HepG2 (cell line): ENCODE results near the gene SAE1. TPM values are rescaled to one million over a fixed set of nuclear protein-coding genes. Genes with fewer than 3 reads are reported as not detected.

Source experiments
- ATF4 ChIP-seq, 2 experiments: fragments of 450-650 bp in 1 of 2; sonication (generic) in 1 of 2; formaldehyde crosslinking; IDR thresholded peaks; 2 replicates each; pipeline versions ENCODE4 v1.5.0 to v1.8.0; 2020 to 2022; ENCODE audit warnings: mild to moderate bottlenecking in 1 of 2, missing genetic modification reagents in 1 of 2
- CEBPG ChIP-seq: IDR thresholded peaks from 2 replicates; pipeline ENCODE4 v1.6.1; 2016
- ELF1 ChIP-seq: sonication (generic); formaldehyde crosslinking; IDR thresholded peaks from 2 replicates; pipeline ENCODE4 v1.4.0; 2020; ENCODE audit warnings: missing genetic modification reagents
- FOSL2 ChIP-seq: sonication (generic); formaldehyde crosslinking; IDR thresholded peaks from 2 replicates; pipeline ENCODE4 v1.4.0; 2020; ENCODE audit warnings: missing genetic modification reagents
- MIXL1 ChIP-seq: IDR thresholded peaks from 2 replicates; pipeline ENCODE4 v1.6.1; 2016
- SRSF4 ChIP-seq: fragments of 200-400 bp; formaldehyde crosslinking; IDR thresholded peaks from one replicate; pipeline ENCODE4 v1.6.1; 2018; ENCODE audit warnings: mild to moderate bottlenecking, low read depth, low read length, moderate library complexity; ENCODE audit not compliant: poor library complexity, severe bottlenecking
- TEF ChIP-seq: sonication (generic); formaldehyde crosslinking; IDR thresholded peaks from 2 replicates; pipeline ENCODE4 v1.5.0; 2020; ENCODE audit warnings: missing genetic modification reagents
- ZMYM3 ChIP-seq: sonication (generic); formaldehyde crosslinking; IDR thresholded peaks from 2 replicates; pipeline ENCODE4 v1.5.1; 2020; ENCODE audit warnings: mild to moderate bottlenecking, missing genetic modification reagents
- ZNF292 ChIP-seq: sonication (generic); formaldehyde crosslinking; IDR thresholded peaks from 2 replicates; pipeline ENCODE4 v1.8.1; 2022; ENCODE audit warnings: mild to moderate bottlenecking, low read depth, missing genetic modification reagents, borderline replicate concordance
- ZNF614 ChIP-seq: IDR thresholded peaks from 2 replicates; pipeline ENCODE4 v1.6.1; 2018; ENCODE audit warnings: missing biosample characterization, missing genetic modification reagents, inconsistent platforms, borderline replicate concordance
- ZNF652 ChIP-seq: IDR thresholded peaks from 2 replicates; pipeline ENCODE4 v1.6.1; 2016; ENCODE audit warnings: low read depth, borderline replicate concordance
- ZNF678 ChIP-seq: sonication (generic); formaldehyde crosslinking; IDR thresholded peaks from 2 replicates; pipeline ENCODE4 v1.4.0; 2020; ENCODE audit warnings: mild to moderate bottlenecking, missing genetic modification reagents
- ZNF777 ChIP-seq: sonication (generic); formaldehyde crosslinking; IDR thresholded peaks from 2 replicates; pipeline ENCODE4 v1.4.0; 2020; ENCODE audit warnings: missing genetic modification reagents
- polyA plus RNA-seq, 8 experiments: library from polyadenylated mRNA; depleted of rRNA in 3 of 8; stranded (reverse) in 7 of 8; unstranded in 1 of 8; fragments of >200 nt; fragmentation: Illumina TruSeq in 4 of 8; extraction: Trizol in 4 of 8; gene quantifications; 2 replicates each; pipeline versions ENCODE4 v1.2.1 to v1.2.3, GENCODE V29; 2011 to 2016; ENCODE audit warnings: low read depth in 4 of 8, missing spikeins in 1 of 8, mixed read lengths in 1 of 8; ENCODE audit not compliant: insufficient read depth in 1 of 8
- total RNA-seq, 5 experiments: library from RNA; depleted of rRNA; stranded (reverse); fragments of >200 nt; fragmentation: Illumina TruSeq; extraction: Trizol; gene quantifications; 2 replicates each; pipeline ENCODE4 v1.2.3, GENCODE V29; 2016; ENCODE audit warnings: low read depth in 1 of 5
- TF ChIP-seq, protein P1 (sequence below): IDR thresholded peaks from 2 replicates; pipeline ENCODE4 v1.6.1; 2012; ENCODE audit warnings: low read depth, low read length, improper control_type of control experiment
- TF ChIP-seq, protein P2 (sequence below): sonication (generic); formaldehyde crosslinking; IDR thresholded peaks from 2 replicates; pipeline ENCODE4 v1.4.0; 2020; ENCODE audit warnings: missing genetic modification reagents
- TF ChIP-seq, protein P3 (sequence below): sonication (generic); formaldehyde crosslinking; IDR thresholded peaks from 2 replicates; pipeline ENCODE4 v1.4.0; 2020; ENCODE audit warnings: missing genetic modification reagents
- TF ChIP-seq, protein P4 (sequence below): sonication (generic); formaldehyde crosslinking; IDR thresholded peaks from 2 replicates; pipeline ENCODE4 v1.5.1; 2020; ENCODE audit warnings: mild to moderate bottlenecking, moderate library complexity, missing genetic modification reagents
- TF ChIP-seq, protein P5 (sequence below): sonication (generic); formaldehyde crosslinking; IDR thresholded peaks from 2 replicates; pipeline ENCODE4 v1.5.0; 2020; ENCODE audit warnings: mild to moderate bottlenecking, missing genetic modification reagents, moderate library complexity

The SAE1 gene
- total and polyA plus RNA-seq, 2 of the 13 experiments (the other 11 are each of a cell fraction or from before 2014, with no cell fraction given) = 87.6 to 197 TPM

DNA sequence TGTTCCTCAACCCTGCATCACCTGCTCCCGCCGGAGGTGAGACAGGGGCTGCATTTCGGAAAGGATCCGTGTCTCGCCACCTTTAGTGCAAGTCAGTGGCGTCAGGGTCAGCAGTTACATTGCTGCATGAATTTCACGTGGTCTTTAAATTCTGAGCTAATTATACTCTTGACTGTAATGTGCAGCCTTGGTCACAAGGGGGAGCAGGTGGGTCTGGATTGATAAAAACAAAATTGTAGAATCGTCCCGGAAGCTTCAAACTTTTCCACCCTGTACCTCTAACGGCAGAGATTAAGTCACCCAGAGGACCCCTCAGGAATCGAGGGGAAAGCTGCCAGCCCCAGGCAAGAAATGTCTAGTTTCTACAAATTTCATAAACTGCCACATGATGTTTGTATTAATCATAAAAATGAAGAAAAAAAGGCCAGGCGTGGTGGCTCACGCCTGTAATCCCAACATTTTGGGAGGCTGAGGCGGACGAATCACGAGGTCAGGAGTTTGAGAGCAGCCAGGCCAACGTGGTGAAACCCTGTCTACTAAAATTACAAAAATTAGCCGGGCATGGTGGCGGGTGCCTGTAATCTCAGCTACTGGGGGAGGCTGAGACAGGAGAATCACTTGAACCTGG, 80.2 kb downstream of the SAE1 start (continued):
- TF ChIP-seq TEF (CRISPR knock-in tag) = no peak
- TF ChIP-seq, protein P1, sequence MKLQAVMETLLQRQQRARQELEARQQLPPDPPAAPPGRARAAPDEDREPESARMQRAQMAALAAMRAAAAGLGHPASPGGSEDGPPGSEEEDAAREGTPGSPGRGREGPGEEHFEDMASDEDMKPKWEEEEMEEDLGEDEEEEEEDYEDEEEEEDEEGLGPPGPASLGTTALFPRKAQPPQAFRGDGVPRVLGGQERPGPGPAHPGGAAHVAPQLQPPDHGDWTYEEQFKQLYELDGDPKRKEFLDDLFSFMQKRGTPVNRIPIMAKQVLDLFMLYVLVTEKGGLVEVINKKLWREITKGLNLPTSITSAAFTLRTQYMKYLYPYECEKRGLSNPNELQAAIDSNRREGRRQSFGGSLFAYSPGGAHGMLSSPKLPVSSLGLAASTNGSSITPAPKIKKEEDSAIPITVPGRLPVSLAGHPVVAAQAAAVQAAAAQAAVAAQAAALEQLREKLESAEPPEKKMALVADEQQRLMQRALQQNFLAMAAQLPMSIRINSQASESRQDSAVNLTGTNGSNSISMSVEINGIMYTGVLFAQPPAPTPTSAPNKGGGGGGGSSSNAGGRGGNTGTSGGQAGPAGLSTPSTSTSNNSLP = peak; percentile 83
- peak; percentile 82 for TF ChIP-seq MIXL1 (CRISPR knock-in tag)
- TF ChIP-seq, protein P2, sequence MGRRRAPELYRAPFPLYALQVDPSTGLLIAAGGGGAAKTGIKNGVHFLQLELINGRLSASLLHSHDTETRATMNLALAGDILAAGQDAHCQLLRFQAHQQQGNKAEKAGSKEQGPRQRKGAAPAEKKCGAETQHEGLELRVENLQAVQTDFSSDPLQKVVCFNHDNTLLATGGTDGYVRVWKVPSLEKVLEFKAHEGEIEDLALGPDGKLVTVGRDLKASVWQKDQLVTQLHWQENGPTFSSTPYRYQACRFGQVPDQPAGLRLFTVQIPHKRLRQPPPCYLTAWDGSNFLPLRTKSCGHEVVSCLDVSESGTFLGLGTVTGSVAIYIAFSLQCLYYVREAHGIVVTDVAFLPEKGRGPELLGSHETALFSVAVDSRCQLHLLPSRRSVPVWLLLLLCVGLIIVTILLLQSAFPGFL (CRISPR knock-in tag) = no peak
- TF ChIP-seq, protein P3, sequence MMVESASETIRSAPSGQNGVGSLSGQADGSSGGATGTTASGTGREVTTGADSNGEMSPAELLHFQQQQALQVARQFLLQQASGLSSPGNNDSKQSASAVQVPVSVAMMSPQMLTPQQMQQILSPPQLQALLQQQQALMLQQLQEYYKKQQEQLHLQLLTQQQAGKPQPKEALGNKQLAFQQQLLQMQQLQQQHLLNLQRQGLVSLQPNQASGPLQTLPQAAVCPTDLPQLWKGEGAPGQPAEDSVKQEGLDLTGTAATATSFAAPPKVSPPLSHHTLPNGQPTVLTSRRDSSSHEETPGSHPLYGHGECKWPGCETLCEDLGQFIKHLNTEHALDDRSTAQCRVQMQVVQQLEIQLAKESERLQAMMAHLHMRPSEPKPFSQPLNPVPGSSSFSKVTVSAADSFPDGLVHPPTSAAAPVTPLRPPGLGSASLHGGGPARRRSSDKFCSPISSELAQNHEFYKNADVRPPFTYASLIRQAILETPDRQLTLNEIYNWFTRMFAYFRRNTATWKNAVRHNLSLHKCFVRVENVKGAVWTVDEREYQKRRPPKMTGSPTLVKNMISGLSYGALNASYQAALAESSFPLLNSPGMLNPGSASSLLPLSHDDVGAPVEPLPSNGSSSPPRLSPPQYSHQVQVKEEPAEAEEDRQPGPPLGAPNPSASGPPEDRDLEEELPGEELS (CRISPR knock-in tag) = no peak
- TF ChIP-seq, protein P4, sequence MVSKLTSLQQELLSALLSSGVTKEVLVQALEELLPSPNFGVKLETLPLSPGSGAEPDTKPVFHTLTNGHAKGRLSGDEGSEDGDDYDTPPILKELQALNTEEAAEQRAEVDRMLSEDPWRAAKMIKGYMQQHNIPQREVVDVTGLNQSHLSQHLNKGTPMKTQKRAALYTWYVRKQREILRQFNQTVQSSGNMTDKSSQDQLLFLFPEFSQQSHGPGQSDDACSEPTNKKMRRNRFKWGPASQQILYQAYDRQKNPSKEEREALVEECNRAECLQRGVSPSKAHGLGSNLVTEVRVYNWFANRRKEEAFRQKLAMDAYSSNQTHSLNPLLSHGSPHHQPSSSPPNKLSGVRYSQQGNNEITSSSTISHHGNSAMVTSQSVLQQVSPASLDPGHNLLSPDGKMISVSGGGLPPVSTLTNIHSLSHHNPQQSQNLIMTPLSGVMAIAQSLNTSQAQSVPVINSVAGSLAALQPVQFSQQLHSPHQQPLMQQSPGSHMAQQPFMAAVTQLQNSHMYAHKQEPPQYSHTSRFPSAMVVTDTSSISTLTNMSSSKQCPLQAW = peak; percentile 72; the same call in 1 of the 2 replicates
- TF ChIP-seq ZMYM3 = no peak
- TF ChIP-seq ZNF292 (CRISPR knock-in tag) = no peak
- TF ChIP-seq, protein P5, sequence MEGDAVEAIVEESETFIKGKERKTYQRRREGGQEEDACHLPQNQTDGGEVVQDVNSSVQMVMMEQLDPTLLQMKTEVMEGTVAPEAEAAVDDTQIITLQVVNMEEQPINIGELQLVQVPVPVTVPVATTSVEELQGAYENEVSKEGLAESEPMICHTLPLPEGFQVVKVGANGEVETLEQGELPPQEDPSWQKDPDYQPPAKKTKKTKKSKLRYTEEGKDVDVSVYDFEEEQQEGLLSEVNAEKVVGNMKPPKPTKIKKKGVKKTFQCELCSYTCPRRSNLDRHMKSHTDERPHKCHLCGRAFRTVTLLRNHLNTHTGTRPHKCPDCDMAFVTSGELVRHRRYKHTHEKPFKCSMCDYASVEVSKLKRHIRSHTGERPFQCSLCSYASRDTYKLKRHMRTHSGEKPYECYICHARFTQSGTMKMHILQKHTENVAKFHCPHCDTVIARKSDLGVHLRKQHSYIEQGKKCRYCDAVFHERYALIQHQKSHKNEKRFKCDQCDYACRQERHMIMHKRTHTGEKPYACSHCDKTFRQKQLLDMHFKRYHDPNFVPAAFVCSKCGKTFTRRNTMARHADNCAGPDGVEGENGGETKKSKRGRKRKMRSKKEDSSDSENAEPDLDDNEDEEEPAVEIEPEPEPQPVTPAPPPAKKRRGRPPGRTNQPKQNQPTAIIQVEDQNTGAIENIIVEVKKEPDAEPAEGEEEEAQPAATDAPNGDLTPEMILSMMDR (CRISPR knock-in tag) = peak; percentile 80
- peak; percentile 30; the same call in 1 of the 2 replicates for TF ChIP-seq CEBPG (CRISPR knock-in tag)
- no peak for TF ChIP-seq ZNF777 (CRISPR knock-in tag)
- TF ChIP-seq ELF1 (CRISPR knock-in tag) = peak; percentile 35; the same call in 1 of the 2 replicates
- TF ChIP-seq FOSL2 (CRISPR knock-in tag) = 0 out of 2 replicates have a peak, but pooled peaks have one; percentile 4
- peak in 1 of 2 experiments; percentile 81; a peak in 2 of 4 replicates for TF ChIP-seq ATF4 (CRISPR knock-in tag; IDR thresholded peaks at IDR 0.05)
- no peak for TF ChIP-seq ZNF652
- TF ChIP-seq SRSF4 = no peak
- TF ChIP-seq ZNF614 (CRISPR knock-in tag) = no peak
- TF ChIP-seq ZNF678 (CRISPR knock-in tag) = no peak
